Mesendoderm (in vitro differentiated cells): ENCODE measurements around the gene PITPNC1.

Experiments used
- DNase-seq: peaks from one replicate; pipeline ENCODE4 v3.0.0; 2013
- H2AK5ac ChIP-seq: 2 replicates; pipeline ENCODE4 v1.6.1; 2013; ENCODE audit warnings: low read length, inconsistent platforms
- H2BK120ac ChIP-seq: 2 replicates; pipeline ENCODE4 v1.6.1; 2013; ENCODE audit warnings: low read depth, mild to moderate bottlenecking, low read length, moderate library complexity, mixed read lengths
- H2BK15ac ChIP-seq: replicated peaks from 2 replicates; pipeline ENCODE4 v1.6.1; 2013; ENCODE audit warnings: low read depth, mild to moderate bottlenecking, moderate library complexity
- H2BK5ac ChIP-seq: 2 replicates; pipeline ENCODE4 v1.6.1; 2013; ENCODE audit warnings: low read length, inconsistent platforms
- H3K18ac ChIP-seq: 2 replicates; pipeline ENCODE4 v1.6.1; 2013; ENCODE audit warnings: mild to moderate bottlenecking, low read length, mixed read lengths
- H3K23ac ChIP-seq: one replicate; pipeline ENCODE4 v1.6.1; 2013; ENCODE audit warnings: low read length
- H3K27ac ChIP-seq: 2 replicates; pipeline ENCODE4 v1.5.1; 2013; ENCODE audit warnings: low read depth, mild to moderate bottlenecking, inconsistent platforms, low read length, moderate library complexity
- H3K27me3 ChIP-seq: 2 replicates; pipeline ENCODE4 v1.6.1; 2013; ENCODE audit warnings: low read length, control low read depth, mild to moderate bottlenecking, inconsistent platforms; ENCODE audit not compliant: insufficient read depth, poor library complexity
- H3K36me3 ChIP-seq: 2 replicates; pipeline ENCODE4 v1.6.1; 2013; ENCODE audit warnings: low read length, inconsistent platforms; ENCODE audit not compliant: control insufficient read depth, insufficient read depth
- H3K4ac ChIP-seq: one replicate; pipeline ENCODE4 v1.6.1; 2013; ENCODE audit warnings: low read depth, mild to moderate bottlenecking, low read length, moderate library complexity
- H3K4me1 ChIP-seq: 2 replicates; pipeline ENCODE4 v1.6.1; 2013; ENCODE audit warnings: low read depth, low read length, inconsistent platforms; ENCODE audit not compliant: control insufficient read depth
- H3K4me2 ChIP-seq: 2 replicates; pipeline ENCODE4 v1.6.1; 2013; ENCODE audit warnings: low read length
- H3K4me3 ChIP-seq: 2 replicates; pipeline ENCODE4 v1.5.1; 2013; ENCODE audit warnings: mild to moderate bottlenecking, low read length
- H3K56ac ChIP-seq: one replicate; pipeline ENCODE4 v1.6.1; 2013; ENCODE audit warnings: low read length
- H3K79me1 ChIP-seq: 2 replicates; pipeline ENCODE4 v1.6.1; 2013; ENCODE audit warnings: low read length, inconsistent platforms
- H3K79me2 ChIP-seq: 2 replicates; pipeline ENCODE4 v1.6.1; 2013; ENCODE audit warnings: mild to moderate bottlenecking, low read length; ENCODE audit not compliant: control insufficient read depth, insufficient read depth
- H3K9ac ChIP-seq: 2 replicates; pipeline ENCODE4 v1.6.1; 2013; ENCODE audit warnings: low read length, inconsistent platforms
- H4K5ac ChIP-seq: one replicate; pipeline ENCODE4 v1.6.1; 2013; ENCODE audit warnings: low read length
- H4K8ac ChIP-seq: one replicate; pipeline ENCODE4 v1.6.1; 2013; ENCODE audit warnings: low read depth, mild to moderate bottlenecking, control low read depth, low read length, moderate library complexity
- WGBS: extraction: QIAGEN DNeasy Blood & Tissue Kit; methylation state at CpG from one replicate; pipeline ENCODE4 v1.1.7; 2013; ENCODE audit warnings: low lambda C conversion rate, missing lambda C conversion rate; ENCODE audit not compliant: insufficient coverage; ENCODE audit errors: extremely low coverage; 5-methylcytosine and 5-hydroxymethylcytosine counted together

Gene PITPNC1

DNA sequence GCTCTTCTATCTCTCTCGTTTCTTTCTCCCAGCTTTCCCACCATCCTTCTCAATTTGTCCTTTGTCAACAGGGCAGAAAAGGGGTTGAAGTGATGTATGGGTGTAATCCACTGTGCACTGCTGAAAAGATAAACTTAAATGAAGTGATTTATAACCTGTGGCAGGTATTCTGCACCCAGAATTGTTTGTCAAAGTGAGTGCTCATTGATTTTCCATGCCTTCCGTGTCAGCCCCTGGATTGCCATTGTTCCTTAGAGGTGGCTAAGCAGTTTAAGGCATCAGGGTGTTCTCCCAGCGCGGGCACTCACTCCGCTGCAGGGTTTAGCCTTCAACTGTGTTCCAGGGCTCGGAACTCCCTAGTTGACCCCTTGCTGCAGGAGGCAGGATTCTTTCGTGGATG is 82.9 kb downstream of the PITPNC1 start:
- Histone ChIP-seq H3K79me2 (peaks cover 2% of the 10 kb centered on the region), H3K4me3 (no peak overlapping the region), H3K18ac (no peak overlapping the region), H3K27ac (no peak overlapping the region), H3K9ac (no peak overlapping the region), H4K8ac (no peak overlapping the region), H4K5ac (no peak overlapping the region), H2AK5ac (no peak overlapping the region), H3K27me3 (no peaks in the 10 kb centered on the region), H3K23ac (no peak overlapping the region), H3K4me1 (no peaks in the 10 kb centered on the region), H2BK5ac (no peak overlapping the region), H3K4ac (no peak overlapping the region), H3K56ac (no peak overlapping the region), H3K79me1 (peaks cover 9% of the 10 kb centered on the region), H3K36me3 (no peaks in the 10 kb centered on the region), H2BK15ac (no peak overlapping the region), H2BK120ac (no peak overlapping the region), H3K4me2 (no peak overlapping the region)
- DNase-seq, result no peak
- no CpG with 5 or more reads among the region's 7 CpGs for WGBS

DNA sequence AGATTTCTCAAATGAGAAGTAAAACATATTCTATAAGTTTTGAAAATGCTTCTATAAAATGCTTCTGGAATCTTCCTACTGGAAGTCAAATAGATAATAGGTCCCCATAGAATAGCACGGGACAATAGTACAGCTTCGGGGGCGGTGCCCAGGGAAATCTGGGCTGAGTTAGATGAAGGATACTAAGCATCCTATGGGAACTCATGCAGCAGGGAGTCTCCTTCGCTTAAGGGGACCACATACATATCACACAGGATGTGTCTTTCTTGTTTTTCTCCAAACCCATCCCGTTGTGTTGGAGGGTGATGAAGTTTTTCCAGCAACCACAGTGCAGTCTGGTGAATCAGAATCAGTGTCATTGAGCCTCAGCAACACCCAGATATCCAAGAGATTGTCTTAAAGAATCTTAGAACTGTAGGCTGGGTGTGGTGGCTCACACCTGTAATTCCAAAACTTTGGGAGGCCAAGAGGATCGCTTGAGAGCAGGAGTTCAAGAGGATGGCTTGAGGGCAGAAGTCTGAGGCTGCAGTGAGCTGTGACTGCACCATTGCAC is 84.2 kb downstream of the PITPNC1 start:
- WGBS, result no CpG with 5 or more reads among the region's 6 CpGs
- H2BK5ac ChIP-seq, result no peak overlapping the region

DNA sequence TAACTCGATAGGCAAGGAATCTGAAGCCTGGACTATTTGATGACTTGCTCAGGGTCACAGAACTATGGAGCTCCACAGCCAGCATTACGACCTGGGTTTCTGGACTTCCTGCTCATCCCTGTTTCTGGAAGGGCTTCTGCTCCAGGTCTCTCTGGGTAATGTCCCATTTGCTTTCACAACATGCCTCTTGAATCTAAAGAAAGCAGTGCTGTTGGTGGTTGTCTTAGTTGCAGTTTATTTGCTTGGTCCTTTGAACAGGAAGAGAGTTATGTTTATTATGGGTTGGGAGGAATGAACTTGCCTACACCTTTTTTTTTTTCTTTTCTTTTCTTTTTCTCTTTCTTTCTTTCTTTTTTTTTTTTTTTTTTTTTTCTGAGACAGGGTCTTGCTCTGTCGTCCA is 84.8 kb downstream of the PITPNC1 start:
- H3K27me3 ChIP-seq, result no peaks in the 10 kb centered on the region
- H2BK120ac ChIP-seq, result no peak overlapping the region
- no peak overlapping the region for H4K8ac ChIP-seq
- no peaks in the 10 kb centered on the region for H3K4me1 ChIP-seq
- H3K9ac ChIP-seq, result no peak overlapping the region
- H3K79me1 ChIP-seq, result peaks cover 13% of the 10 kb centered on the region
- no peak overlapping the region for H3K56ac ChIP-seq
- H3K79me2 ChIP-seq, result peaks cover 6% of the 10 kb centered on the region
- H4K5ac ChIP-seq, result no peak overlapping the region
- H3K4me2 ChIP-seq, result no peak overlapping the region
- H3K18ac ChIP-seq, result no peak overlapping the region
- no peaks in the 10 kb centered on the region for H3K36me3 ChIP-seq
- no peak overlapping the region for H2AK5ac ChIP-seq
- no peak overlapping the region for H2BK15ac ChIP-seq
- WGBS, result no CpG with 5 or more reads among the region's 3 CpGs
- no peak overlapping the region for H3K27ac ChIP-seq
- no peak overlapping the region for H3K23ac ChIP-seq
- no peak overlapping the region for H3K4me3 ChIP-seq
- no peak overlapping the region for H3K4ac ChIP-seq
- H2BK5ac ChIP-seq, result no peak overlapping the region
- no peak for DNase-seq

More for the DNA sequence above, 84.2 kb downstream of the PITPNC1 start:
- DNase-seq, result no peak
- Histone ChIP-seq H4K8ac (no peak overlapping the region), H3K56ac (no peak overlapping the region), H3K4me2 (no peak overlapping the region), H3K4ac (no peak overlapping the region), H3K18ac (no peak overlapping the region), H3K27ac (no peak overlapping the region), H2BK120ac (no peak overlapping the region), H3K4me1 (no peaks in the 10 kb centered on the region), H3K4me3 (no peak overlapping the region), H4K5ac (no peak overlapping the region), H2AK5ac (no peak overlapping the region), H3K79me1 (peaks cover 9% of the 10 kb centered on the region), H3K9ac (no peak overlapping the region), H2BK15ac (no peak overlapping the region), H3K27me3 (no peaks in the 10 kb centered on the region), H3K36me3 (no peaks in the 10 kb centered on the region), H3K79me2 (peaks cover 6% of the 10 kb centered on the region), H3K23ac (no peak overlapping the region)

DNA sequence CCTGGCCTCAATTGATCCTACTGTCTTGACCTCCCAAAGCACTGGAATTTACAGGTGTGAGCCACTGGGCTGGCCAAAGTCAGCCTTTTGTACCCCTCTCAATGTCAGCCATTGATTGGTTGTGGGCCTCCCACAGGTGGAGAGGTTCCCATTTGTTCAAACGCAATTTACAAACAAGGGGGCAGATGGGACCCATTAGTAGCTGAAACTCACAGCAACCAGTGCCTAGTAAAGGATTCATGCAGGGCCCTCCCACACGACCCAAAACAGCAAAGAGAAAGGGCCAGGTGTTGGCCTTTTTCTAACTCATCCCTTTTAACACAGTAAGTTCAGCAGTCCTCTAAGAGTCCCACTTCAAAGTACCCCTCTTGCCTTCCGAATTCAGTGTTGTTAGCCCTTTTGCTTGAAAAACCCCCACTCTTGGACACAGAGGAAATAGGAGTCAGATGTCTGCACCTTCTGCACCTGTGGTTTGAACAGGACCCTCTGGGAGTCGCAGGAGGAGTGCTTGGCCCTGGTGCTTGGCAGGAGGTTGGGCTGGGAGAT is 89.2 kb downstream of the PITPNC1 start:
- no CpG with 5 or more reads among the region's 4 CpGs for WGBS
- Histone ChIP-seq H3K56ac (no peak overlapping the region), H3K79me2 (peaks cover 6% of the 10 kb centered on the region), H3K9ac (no peak overlapping the region), H2AK5ac (no peak overlapping the region), H4K8ac (no peak overlapping the region), H2BK120ac (no peak overlapping the region), H2BK15ac (no peak overlapping the region), H3K4me3 (no peak overlapping the region), H2BK5ac (no peak overlapping the region), H3K36me3 (no peaks in the 10 kb centered on the region), H3K27me3 (no peaks in the 10 kb centered on the region), H3K23ac (no peak overlapping the region), H3K4me1 (no peaks in the 10 kb centered on the region), H3K27ac (no peak overlapping the region), H3K4ac (no peak overlapping the region), H3K4me2 (no peak overlapping the region), H3K18ac (no peak overlapping the region), H4K5ac (no peak overlapping the region), H3K79me1 (peaks cover 5% of the 10 kb centered on the region)
- DNase-seq, result no peak

DNA sequence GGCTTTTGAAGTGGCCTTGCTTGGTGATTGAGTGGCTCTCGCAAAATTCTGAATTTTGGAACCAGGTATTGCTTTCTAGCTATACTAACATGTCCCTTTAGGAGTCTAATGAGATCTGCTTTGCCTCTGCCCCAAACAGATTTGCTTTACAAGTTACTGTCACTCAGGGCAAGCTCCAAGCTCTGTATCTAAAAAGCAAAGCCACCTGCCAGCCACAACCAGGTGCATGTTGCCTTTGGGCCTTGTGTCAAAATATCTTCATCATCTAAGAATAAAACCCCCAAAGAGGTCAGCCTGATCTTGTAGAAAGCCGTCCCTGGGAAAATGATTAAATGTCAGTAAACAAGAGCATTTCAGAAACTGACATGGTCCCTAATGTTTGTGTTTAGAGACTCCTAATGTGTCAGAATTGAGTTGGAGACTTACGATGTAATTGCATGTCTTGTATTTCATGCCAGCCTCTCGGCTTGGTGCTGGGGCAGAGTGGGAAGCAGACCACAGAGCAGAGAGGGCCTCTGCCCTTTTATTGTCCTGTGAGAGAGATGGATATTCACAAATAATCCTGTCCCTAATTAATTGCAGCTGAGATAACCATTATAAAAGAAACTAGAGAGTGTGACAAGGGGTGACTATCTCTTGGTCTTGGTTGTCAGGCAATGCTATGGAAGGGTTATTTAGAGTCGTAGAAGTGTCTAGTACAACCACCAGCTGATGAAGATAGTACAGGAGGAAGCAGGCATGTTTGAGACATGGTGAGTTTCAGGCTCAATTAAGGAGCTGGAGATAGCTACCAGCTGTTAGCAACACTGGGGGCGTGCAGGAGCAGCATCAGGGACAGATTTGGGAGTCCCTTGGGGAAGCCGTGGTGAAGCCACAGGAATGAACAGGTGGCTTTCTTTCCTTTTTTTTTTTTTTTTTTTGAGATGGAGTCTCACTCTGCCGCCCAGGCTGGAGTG is 90.7 kb downstream of the PITPNC1 start:
- H3K4me2 ChIP-seq, result no peak overlapping the region
- no peak overlapping the region for H4K8ac ChIP-seq
- H2AK5ac ChIP-seq, result no peak overlapping the region
- no peak overlapping the region for H3K18ac ChIP-seq
- no peak overlapping the region for H3K4ac ChIP-seq
- H3K4me1 ChIP-seq, result no peaks in the 10 kb centered on the region
- H3K9ac ChIP-seq, result no peak overlapping the region
- H2BK120ac ChIP-seq, result no peak overlapping the region
- H2BK5ac ChIP-seq, result no peak overlapping the region
- no peaks in the 10 kb centered on the region for H3K27me3 ChIP-seq
- H4K5ac ChIP-seq, result no peak overlapping the region
- no peak overlapping the region for H2BK15ac ChIP-seq
- H3K4me3 ChIP-seq, result no peak overlapping the region
- DNase-seq, result no peak
- H3K27ac ChIP-seq, result no peak overlapping the region
- no peak overlapping the region for H3K23ac ChIP-seq
- no peaks in the 10 kb centered on the region for H3K36me3 ChIP-seq
- WGBS, result no CpG with 5 or more reads among the region's 8 CpGs
- H3K56ac ChIP-seq, result no peak overlapping the region
- peaks cover 5% of the 10 kb centered on the region for H3K79me1 ChIP-seq
- peaks cover 7% of the 10 kb centered on the region for H3K79me2 ChIP-seq
